HepG2 (cell line): ENCODE data around the gene VSNL1. TPM values are rescaled to one million over a fixed set of nuclear protein-coding genes. Genes with fewer than 3 reads are reported as not detected.

Source experiments
- ATAC-seq: fragments of 200-7000 bp; cut with Tn5 transposase; 3 replicates; pipeline ENCODE4 v1.9.1; 2020; ENCODE audit warnings: mild to moderate bottlenecking, moderate library complexity
- BruUV-seq: library from RNA; stranded (reverse); fragments of 400-500 nt; replicated peaks from 2 replicates; lab custom pipeline; 2021; lab: Mats Ljungman, UMichigan
- CTCF ChIA-PET: fragments of 300-600 bp; formaldehyde crosslinking; extraction: SDS; loops from one replicate; lab custom pipeline; 2021; ENCODE audit warnings: low total read pairs, inconsistent platforms, low intra/inter-chr PET ratio; lab: Yijun Ruan, JAX
- POLR2A ChIA-PET: fragments of 350-600 bp; sonication (Branson Sonifier 250); formaldehyde crosslinking; loops from one replicate; lab custom pipeline; 2020; ENCODE audit warnings: antibody characterized with exemption, inconsistent platforms; lab: Yijun Ruan, JAX
- DNase-seq: peaks from one replicate; pipeline ENCODE4 v3.0.0-alpha.2; 2015; ENCODE audit warnings: low spot score
- FAIRE-seq: peaks from 3 replicates; lab custom pipeline; 2011; peaks lifted over from hg19 to GRCh38; lab: Jason Lieb, UNC
- H2AFZ ChIP-seq: one replicate; pipeline ENCODE4 v1.6.1; 2011; ENCODE audit warnings: low read length, inconsistent platforms
- H3K27ac ChIP-seq: fragments of 300-600 bp; 3 replicates; pipeline ENCODE4 v1.8.0; 2011; ENCODE audit warnings: mixed run types, mild to moderate bottlenecking, mixed read lengths, low read length, inconsistent platforms; ENCODE audit not compliant: insufficient read depth; ENCODE audit errors: extremely low read length
- H3K27me3 ChIP-seq, 2 experiments: fragments of 200-600 bp in 1 of 2; 2 replicates in 1 of 2; 3 replicates in 1 of 2; pipeline versions ENCODE4 v1.6.0 to v1.8.0; 2011; ENCODE audit warnings: low read length in 2 of 2, mild to moderate bottlenecking in 2 of 2, moderate library complexity in 2 of 2, inconsistent platforms in 1 of 2; ENCODE audit not compliant: insufficient read depth in 2 of 2, control insufficient read depth in 1 of 2
- H3K36me3 ChIP-seq, 2 experiments: fragments of 200-600 bp in 1 of 2; replicated peaks in 1 of 2; 2 replicates in 1 of 2; 3 replicates in 1 of 2; pipeline versions ENCODE4 v1.5.1 to v1.8.0; 2011; ENCODE audit warnings: low read length in 2 of 2, inconsistent platforms in 1 of 2; ENCODE audit not compliant: insufficient read depth in 2 of 2, control insufficient read depth in 1 of 2
- H3K4me1 ChIP-seq: 2 replicates; pipeline ENCODE4 v1.5.1; 2012; ENCODE audit warnings: low read length, inconsistent platforms; ENCODE audit not compliant: insufficient read depth
- H3K4me2 ChIP-seq: 2 replicates; pipeline ENCODE4 v1.6.0; 2011; ENCODE audit warnings: low read depth, low read length, inconsistent platforms
- H3K4me3 ChIP-seq, 3 experiments: fragments of 200-600 bp in 1 of 3; sonication (generic), shearing (Covaris generic) in 1 of 3; replicated peaks in 1 of 3; 2 replicates each; pipeline ENCODE4 v1.5.1; 2011 to 2016; ENCODE audit warnings: low read length in 3 of 3, inconsistent platforms in 2 of 3, low read depth in 2 of 3, mild to moderate bottlenecking in 2 of 3, control low read depth in 1 of 3, mixed read lengths in 1 of 3; ENCODE audit not compliant: insufficient read depth in 1 of 3
- H3K79me2 ChIP-seq: one replicate; pipeline ENCODE4 v1.6.1; 2011; ENCODE audit warnings: low read length, inconsistent platforms; ENCODE audit not compliant: insufficient read depth
- H3K9ac ChIP-seq: 2 replicates; pipeline ENCODE4 v1.6.0; 2011; ENCODE audit warnings: mild to moderate bottlenecking, low read depth, low read length, inconsistent platforms; ENCODE audit not compliant: insufficient read depth
- H3K9me3 ChIP-seq: 2 replicates; pipeline ENCODE4 v1.5.1; 2012; ENCODE audit warnings: mild to moderate bottlenecking, low read length
- H4K20me1 ChIP-seq: 2 replicates; pipeline ENCODE4 v1.6.0; 2011; ENCODE audit warnings: inconsistent platforms, mild to moderate bottlenecking, low read length, moderate library complexity; ENCODE audit not compliant: insufficient read depth
- CC2D1A ChIP-seq: sonication (generic); formaldehyde crosslinking; IDR thresholded peaks from 2 replicates; pipeline ENCODE4 v1.8.1; 2023; ENCODE audit warnings: mild to moderate bottlenecking, missing genetic modification reagents
- SP2 ChIP-seq: sonication (generic); formaldehyde crosslinking; IDR thresholded peaks from 2 replicates; pipeline ENCODE4 v1.5.1; 2020; ENCODE audit warnings: mild to moderate bottlenecking, missing genetic modification reagents
- WGBS: methylation state at CpG from one replicate; pipeline ENCODE4 v1.1.6; 2017; ENCODE audit warnings: low lambda C conversion rate; 5-methylcytosine and 5-hydroxymethylcytosine counted together
- in situ Hi-C: cut with HindIII; loops from 2 replicates; pipeline ENCODE4 v1.10.0; 2017; ENCODE audit warnings: low pct_unique_long_range_greater_than_20kb; ENCODE audit not compliant: extremely low pct_ligation_motif_present
- intact Hi-C: fragments of 100-400 bp; cut with micrococcal nuclease; formaldehyde crosslinking; loops from one replicate; pipeline ENCODE4 v1.10.0; 2022; ENCODE audit not compliant: unreplicated experiment
- polyA plus RNA-seq, 8 experiments: library from polyadenylated mRNA; depleted of rRNA in 3 of 8; stranded (reverse) in 7 of 8; unstranded in 1 of 8; fragments of >200 nt; fragmentation: Illumina TruSeq in 4 of 8; extraction: Trizol in 4 of 8; gene quantifications; 2 replicates each; pipeline versions ENCODE4 v1.2.1 to v1.2.3, GENCODE V29; 2011 to 2016; ENCODE audit warnings: low read depth in 4 of 8, missing spikeins in 1 of 8, mixed read lengths in 1 of 8; ENCODE audit not compliant: insufficient read depth in 1 of 8
- total RNA-seq, 5 experiments: library from RNA; depleted of rRNA; stranded (reverse); fragments of >200 nt; fragmentation: Illumina TruSeq; extraction: Trizol; gene quantifications; 2 replicates each; pipeline ENCODE4 v1.2.3, GENCODE V29; 2016; ENCODE audit warnings: low read depth in 1 of 5
- TF ChIP-seq, protein P1 (sequence below), 2 experiments: IDR thresholded peaks; 2 replicates each; pipeline ENCODE4 v1.6.1; 2011 to 2012; ENCODE audit warnings: low read length in 2 of 2, borderline replicate concordance in 1 of 2, low read depth in 1 of 2, mild to moderate bottlenecking in 1 of 2, moderate library complexity in 1 of 2
- TF ChIP-seq, protein P2 (sequence below): sonication (generic); formaldehyde crosslinking; IDR thresholded peaks from 2 replicates; pipeline ENCODE4 v1.8.0; 2022; ENCODE audit warnings: low read depth, missing genetic modification reagents

The VSNL1 gene
- total and polyA plus RNA-seq, 2 of the 13 experiments (the other 11 are each of a cell fraction or from before 2014, with no cell fraction given), result 63.2 to 95.9 TPM

DNA sequence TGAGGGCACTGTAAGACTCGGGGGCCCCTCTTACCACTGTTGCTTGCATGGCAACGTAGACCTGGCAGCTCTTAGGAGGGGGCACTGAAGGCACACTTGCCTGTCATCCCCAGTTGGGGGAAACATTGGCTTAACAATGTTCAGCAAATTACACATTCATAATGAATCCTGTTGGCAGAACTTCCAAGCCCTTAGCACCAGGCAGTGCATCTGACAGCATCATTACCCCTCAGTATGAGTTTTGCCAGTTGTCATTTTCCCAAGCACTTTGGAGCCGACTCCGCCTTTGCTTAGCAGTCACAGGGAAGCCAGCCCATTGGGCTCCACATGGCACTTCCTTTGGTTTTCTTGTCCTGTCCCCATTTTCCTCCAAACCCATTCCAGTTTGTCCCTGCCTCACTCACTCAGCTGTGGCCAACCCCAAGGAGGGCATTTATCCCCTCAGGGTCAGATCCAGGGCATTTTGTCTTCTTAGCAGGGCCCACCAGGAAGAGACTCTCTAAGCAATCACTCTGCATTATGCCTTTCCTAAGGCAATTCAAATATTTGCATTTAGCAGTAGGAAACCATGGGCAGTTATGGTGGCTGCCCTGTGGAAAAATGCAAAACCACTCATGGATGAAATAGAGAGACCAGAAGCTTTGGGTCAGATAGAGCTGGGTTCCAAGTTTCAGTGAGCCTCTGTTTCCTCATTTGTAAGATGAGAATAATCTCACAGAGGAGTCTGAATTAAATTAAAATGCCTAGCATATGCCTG is 73.9 kb downstream of the VSNL1 start:
- H3K4me2 ChIP-seq, result no peak overlapping the region
- H3K9me3 ChIP-seq, result no peaks in the 10 kb centered on the region
- H3K4me1 ChIP-seq, result no peaks in the 10 kb centered on the region
- no peak overlapping the region for H3K9ac ChIP-seq
- 91% methylated on average over 3 of the region's 4 CpGs for WGBS
- H3K79me2 ChIP-seq, result no peaks in the 10 kb centered on the region
- FAIRE-seq, result no peak
- H3K27ac ChIP-seq, result no peak overlapping the region
- no peak overlapping the region for H3K4me3 ChIP-seq
- no TSS peak for BruUV-seq
- DNase-seq, result no peak
- H3K36me3 ChIP-seq, result peaks cover 22 to 46% of the 10 kb centered on the region in 2 experiments; a peak in 4 of 5 replicates
- no peak overlapping the region for H2AFZ ChIP-seq
- intact Hi-C loops, result no loop called here
- no peaks in the 10 kb centered on the region for H3K27me3 ChIP-seq
- ChIA-PET CTCF (no interaction called here), POLR2A (no interaction called here)
- no peak for TF ChIP-seq SP2 (CRISPR knock-in tag)
- TF ChIP-seq, protein P1, sequence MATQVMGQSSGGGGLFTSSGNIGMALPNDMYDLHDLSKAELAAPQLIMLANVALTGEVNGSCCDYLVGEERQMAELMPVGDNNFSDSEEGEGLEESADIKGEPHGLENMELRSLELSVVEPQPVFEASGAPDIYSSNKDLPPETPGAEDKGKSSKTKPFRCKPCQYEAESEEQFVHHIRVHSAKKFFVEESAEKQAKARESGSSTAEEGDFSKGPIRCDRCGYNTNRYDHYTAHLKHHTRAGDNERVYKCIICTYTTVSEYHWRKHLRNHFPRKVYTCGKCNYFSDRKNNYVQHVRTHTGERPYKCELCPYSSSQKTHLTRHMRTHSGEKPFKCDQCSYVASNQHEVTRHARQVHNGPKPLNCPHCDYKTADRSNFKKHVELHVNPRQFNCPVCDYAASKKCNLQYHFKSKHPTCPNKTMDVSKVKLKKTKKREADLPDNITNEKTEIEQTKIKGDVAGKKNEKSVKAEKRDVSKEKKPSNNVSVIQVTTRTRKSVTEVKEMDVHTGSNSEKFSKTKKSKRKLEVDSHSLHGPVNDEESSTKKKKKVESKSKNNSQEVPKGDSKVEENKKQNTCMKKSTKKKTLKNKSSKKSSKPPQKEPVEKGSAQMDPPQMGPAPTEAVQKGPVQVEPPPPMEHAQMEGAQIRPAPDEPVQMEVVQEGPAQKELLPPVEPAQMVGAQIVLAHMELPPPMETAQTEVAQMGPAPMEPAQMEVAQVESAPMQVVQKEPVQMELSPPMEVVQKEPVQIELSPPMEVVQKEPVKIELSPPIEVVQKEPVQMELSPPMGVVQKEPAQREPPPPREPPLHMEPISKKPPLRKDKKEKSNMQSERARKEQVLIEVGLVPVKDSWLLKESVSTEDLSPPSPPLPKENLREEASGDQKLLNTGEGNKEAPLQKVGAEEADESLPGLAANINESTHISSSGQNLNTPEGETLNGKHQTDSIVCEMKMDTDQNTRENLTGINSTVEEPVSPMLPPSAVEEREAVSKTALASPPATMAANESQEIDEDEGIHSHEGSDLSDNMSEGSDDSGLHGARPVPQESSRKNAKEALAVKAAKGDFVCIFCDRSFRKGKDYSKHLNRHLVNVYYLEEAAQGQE (IDR thresholded peaks at IDR 0.05; ENCODE audit: borderline replicate concordance in 1 of 2, low read depth in 1 of 2, low read length in 2 of 2), result no peak
- TF ChIP-seq, protein P2, sequence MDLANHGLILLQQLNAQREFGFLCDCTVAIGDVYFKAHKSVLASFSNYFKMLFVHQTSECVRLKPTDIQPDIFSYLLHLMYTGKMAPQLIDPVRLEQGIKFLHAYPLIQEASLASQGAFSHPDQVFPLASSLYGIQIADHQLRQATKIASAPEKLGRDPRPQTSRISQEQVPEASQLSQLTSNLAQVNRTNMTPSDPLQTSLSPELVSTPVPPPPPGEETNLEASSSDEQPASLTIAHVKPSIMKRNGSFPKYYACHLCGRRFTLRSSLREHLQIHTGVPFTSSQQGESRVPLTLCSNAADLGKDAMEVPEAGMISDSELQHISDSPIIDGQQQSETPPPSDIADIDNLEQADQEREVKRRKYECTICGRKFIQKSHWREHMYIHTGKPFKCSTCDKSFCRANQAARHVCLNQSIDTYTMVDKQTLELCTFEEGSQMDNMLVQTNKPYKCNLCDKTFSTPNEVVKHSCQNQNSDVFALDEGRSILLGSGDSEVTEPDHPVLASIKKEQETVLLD, result no peak
- no peak for TF ChIP-seq CC2D1A (CRISPR knock-in tag)
- ATAC-seq, result no peak
- no peaks in the 10 kb centered on the region for H4K20me1 ChIP-seq
- in situ Hi-C loops, result no loop called here
